Mesendoderm (in vitro differentiated cells): ENCODE measurements around the gene CCDC14. TPM values are rescaled to one million over a fixed set of nuclear protein-coding genes. Genes with fewer than 3 reads are reported as not detected.
"Not testable (repeated sequence)": the region's sequence is repeated elsewhere in the genome, so short reads cannot be mapped to it uniquely, and the experiment has no call there.

Experiments
- DNase-seq: peaks from one replicate; pipeline ENCODE4 v3.0.0; 2013
- H2AK5ac ChIP-seq: 2 replicates; pipeline ENCODE4 v1.6.1; 2013; ENCODE audit warnings: low read length, inconsistent platforms
- H2BK120ac ChIP-seq: 2 replicates; pipeline ENCODE4 v1.6.1; 2013; ENCODE audit warnings: low read depth, mild to moderate bottlenecking, low read length, moderate library complexity, mixed read lengths
- H2BK15ac ChIP-seq: replicated peaks from 2 replicates; pipeline ENCODE4 v1.6.1; 2013; ENCODE audit warnings: low read depth, mild to moderate bottlenecking, moderate library complexity
- H2BK5ac ChIP-seq: 2 replicates; pipeline ENCODE4 v1.6.1; 2013; ENCODE audit warnings: low read length, inconsistent platforms
- H3K18ac ChIP-seq: 2 replicates; pipeline ENCODE4 v1.6.1; 2013; ENCODE audit warnings: mild to moderate bottlenecking, low read length, mixed read lengths
- H3K23ac ChIP-seq: one replicate; pipeline ENCODE4 v1.6.1; 2013; ENCODE audit warnings: low read length
- H3K27ac ChIP-seq: 2 replicates; pipeline ENCODE4 v1.5.1; 2013; ENCODE audit warnings: low read depth, mild to moderate bottlenecking, inconsistent platforms, low read length, moderate library complexity
- H3K27me3 ChIP-seq: 2 replicates; pipeline ENCODE4 v1.6.1; 2013; ENCODE audit warnings: low read length, control low read depth, mild to moderate bottlenecking, inconsistent platforms; ENCODE audit not compliant: insufficient read depth, poor library complexity
- H3K36me3 ChIP-seq: 2 replicates; pipeline ENCODE4 v1.6.1; 2013; ENCODE audit warnings: low read length, inconsistent platforms; ENCODE audit not compliant: control insufficient read depth, insufficient read depth
- H3K4ac ChIP-seq: one replicate; pipeline ENCODE4 v1.6.1; 2013; ENCODE audit warnings: low read depth, mild to moderate bottlenecking, low read length, moderate library complexity
- H3K4me1 ChIP-seq: 2 replicates; pipeline ENCODE4 v1.6.1; 2013; ENCODE audit warnings: low read depth, low read length, inconsistent platforms; ENCODE audit not compliant: control insufficient read depth
- H3K4me2 ChIP-seq: 2 replicates; pipeline ENCODE4 v1.6.1; 2013; ENCODE audit warnings: low read length
- H3K4me3 ChIP-seq: 2 replicates; pipeline ENCODE4 v1.5.1; 2013; ENCODE audit warnings: mild to moderate bottlenecking, low read length
- H3K56ac ChIP-seq: one replicate; pipeline ENCODE4 v1.6.1; 2013; ENCODE audit warnings: low read length
- H3K79me1 ChIP-seq: 2 replicates; pipeline ENCODE4 v1.6.1; 2013; ENCODE audit warnings: low read length, inconsistent platforms
- H3K79me2 ChIP-seq: 2 replicates; pipeline ENCODE4 v1.6.1; 2013; ENCODE audit warnings: mild to moderate bottlenecking, low read length; ENCODE audit not compliant: control insufficient read depth, insufficient read depth
- H3K9ac ChIP-seq: 2 replicates; pipeline ENCODE4 v1.6.1; 2013; ENCODE audit warnings: low read length, inconsistent platforms
- H4K5ac ChIP-seq: one replicate; pipeline ENCODE4 v1.6.1; 2013; ENCODE audit warnings: low read length
- H4K8ac ChIP-seq: one replicate; pipeline ENCODE4 v1.6.1; 2013; ENCODE audit warnings: low read depth, mild to moderate bottlenecking, control low read depth, low read length, moderate library complexity
- WGBS: extraction: QIAGEN DNeasy Blood & Tissue Kit; methylation state at CpG from one replicate; pipeline ENCODE4 v1.1.7; 2013; ENCODE audit warnings: low lambda C conversion rate, missing lambda C conversion rate; ENCODE audit not compliant: insufficient coverage; ENCODE audit errors: extremely low coverage; 5-methylcytosine and 5-hydroxymethylcytosine counted together
- polyA plus RNA-seq, 2 experiments: library from polyadenylated mRNA; stranded (reverse); fragments of 200-250 nt; gene quantifications; one replicate each; pipeline ENCODE4 v1.2.3, GENCODE V29; 2013

CCDC14 gene
- 56.5 TPM for polyA plus RNA-seq (2013, experiment 1 of 2)
- polyA plus RNA-seq (2013, experiment 2 of 2) = 56.9 TPM

GRCh38 chr3:123960781-123961507 lies at the start of gene CCDC14:
Gene CCDC14, minus strand, starts transcription at chr3:123961229. Its CDS starts 56 bp downstream, at chr3:123961173.
- no CpG with 5 or more reads among the region's 55 CpGs for WGBS
- Histone ChIP-seq H2BK120ac (no peak within 1 kb of the TSS), H3K9ac (peak within 1 kb of the TSS; percentile 98), H3K18ac (peak within 1 kb of the TSS; percentile 99), H2BK15ac (no peak within 1 kb of the TSS), H4K5ac (no peak within 1 kb of the TSS), H3K56ac (peak within 1 kb of the TSS; percentile 97), H3K4me3 (peak within 1 kb of the TSS; percentile 98), H3K79me1 (no peaks in the 10 kb centered on the region), H3K4me2 (peak within 1 kb of the TSS; percentile 51), H3K36me3 (no peaks in the 10 kb centered on the region), H3K27ac (peak within 1 kb of the TSS; percentile 100), H3K23ac (no peak within 1 kb of the TSS), H3K4ac (peak within 1 kb of the TSS; percentile 73), H3K4me1 (no peaks in the 10 kb centered on the region), H2BK5ac (peak within 1 kb of the TSS; percentile 81), H3K27me3 (no peaks in the 10 kb centered on the region), H3K79me2 (no peaks in the 10 kb centered on the region), H4K8ac (peak within 1 kb of the TSS; percentile 99), H2AK5ac (no peak within 1 kb of the TSS)
- DNase-seq = peak; percentile 99

- not testable (repeated sequence) for H3K4me3 ChIP-seq, H3K9ac ChIP-seq, H3K23ac ChIP-seq, H3K4me1 ChIP-seq, H2BK120ac ChIP-seq, H3K56ac ChIP-seq, H4K8ac ChIP-seq, DNase-seq, H3K36me3 ChIP-seq, H3K4ac ChIP-seq, H2BK15ac ChIP-seq, H3K4me2 ChIP-seq, H3K27ac ChIP-seq, H2BK5ac ChIP-seq, H2AK5ac ChIP-seq, H4K5ac ChIP-seq, H3K18ac ChIP-seq, H3K79me1 ChIP-seq, H3K79me2 ChIP-seq, H3K27me3 ChIP-seq
- WGBS = no CpG with 5 or more reads among the region's 1 CpG
These were observed 47.3 kb upstream of the CCDC14 start for GRCh38 chr3:124008321-124008720.

DNA sequence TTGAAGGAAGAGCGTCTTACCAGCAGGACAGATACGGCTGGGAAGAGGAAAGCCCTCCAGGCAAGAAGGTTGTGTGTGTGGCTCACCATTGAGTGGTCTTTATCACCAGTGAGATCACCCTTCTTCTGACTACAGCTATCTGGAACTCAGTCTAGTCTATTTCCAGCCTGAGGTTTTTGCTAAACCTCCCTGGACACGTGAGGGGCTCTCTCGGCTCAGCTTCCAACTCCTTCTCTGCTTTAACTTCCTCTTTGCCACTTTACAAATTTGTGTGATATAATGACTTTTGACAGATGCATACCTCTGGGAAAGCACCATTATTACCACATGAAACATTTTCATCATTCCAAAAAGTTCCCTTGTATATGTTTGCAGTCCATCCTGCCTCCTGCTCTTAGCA lies 46.2 kb upstream of the CCDC14 start:
- Histone ChIP-seq H3K27me3 (no peaks in the 10 kb centered on the region), H3K18ac (no peak overlapping the region), H2BK5ac (no peak overlapping the region), H4K8ac (no peak overlapping the region), H3K4ac (no peak overlapping the region), H3K36me3 (no peaks in the 10 kb centered on the region), H3K4me2 (no peak overlapping the region), H3K4me3 (no peak overlapping the region), H3K9ac (no peak overlapping the region), H4K5ac (no peak overlapping the region), H3K79me1 (no peaks in the 10 kb centered on the region), H3K4me1 (no peaks in the 10 kb centered on the region), H2BK15ac (no peak overlapping the region), H2BK120ac (no peak overlapping the region), H3K56ac (no peak overlapping the region), H3K23ac (no peak overlapping the region), H3K79me2 (no peaks in the 10 kb centered on the region), H3K27ac (no peak overlapping the region), H2AK5ac (no peak overlapping the region)
- no peak for DNase-seq
- no CpG with 5 or more reads among the region's 4 CpGs for WGBS

- H3K79me2 ChIP-seq, H3K56ac ChIP-seq, H3K18ac ChIP-seq, H3K27ac ChIP-seq, H3K23ac ChIP-seq, H3K4ac ChIP-seq, DNase-seq, H3K4me2 ChIP-seq, H4K8ac ChIP-seq, H4K5ac ChIP-seq, H2BK120ac ChIP-seq, H2BK5ac ChIP-seq, H3K79me1 ChIP-seq, H3K4me3 ChIP-seq, H3K4me1 ChIP-seq, H2AK5ac ChIP-seq, H2BK15ac ChIP-seq, H3K9ac ChIP-seq, H3K36me3 ChIP-seq, H3K27me3 ChIP-seq: not testable (repeated sequence)
- no CpG with 5 or more reads among the region's 2 CpGs for WGBS
These were observed 41.5 kb upstream of the CCDC14 start for GRCh38 chr3:124002405-124003079.

DNA sequence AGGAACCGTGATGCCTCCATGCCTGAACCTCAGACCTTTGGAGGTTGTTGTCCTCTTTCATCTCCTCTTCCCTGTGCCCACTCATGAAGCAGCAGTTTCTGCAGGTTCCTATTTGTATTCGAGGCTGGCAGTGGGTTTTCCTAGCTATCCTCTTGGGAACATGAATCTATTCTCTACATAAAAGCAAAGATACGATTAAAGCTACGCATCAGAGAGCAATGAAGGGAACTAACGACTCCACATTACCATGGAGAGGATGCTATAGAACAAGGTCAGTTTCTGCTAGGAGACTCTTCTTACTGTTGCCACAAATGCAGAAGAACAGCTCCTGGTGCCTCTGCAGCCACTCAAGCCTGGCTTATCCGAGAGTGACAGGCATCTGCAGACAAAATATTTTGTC lies 40.3 kb upstream of the CCDC14 start:
- not testable (repeated sequence) for H2AK5ac ChIP-seq, H4K8ac ChIP-seq, H3K4ac ChIP-seq, H3K18ac ChIP-seq, H3K4me1 ChIP-seq, H3K56ac ChIP-seq, H4K5ac ChIP-seq, H3K4me3 ChIP-seq, H3K23ac ChIP-seq, H3K79me1 ChIP-seq, H2BK15ac ChIP-seq, H2BK120ac ChIP-seq, H3K79me2 ChIP-seq, H3K27ac ChIP-seq, H3K4me2 ChIP-seq, H3K27me3 ChIP-seq, DNase-seq, H3K36me3 ChIP-seq, H3K9ac ChIP-seq, H2BK5ac ChIP-seq
- whole genome bisulfite sequencing = no CpG with 5 or more reads among the region's 6 CpGs
